B cell (primary cell): ENCODE results near the gene C1orf115. TPM values are rescaled to one million over a fixed set of nuclear protein-coding genes. Genes with fewer than 3 reads are reported as not detected.

Experiments used
- ATAC-seq: fragments of 200-7000 bp; cut with Tn5 transposase; one replicate; pipeline ENCODE4 v1.10.0; 2021; ENCODE audit warnings: low read depth, mild to moderate bottlenecking, moderate number of reproducible peaks, moderate library complexity
- CTCF ChIA-PET: fragments of 350-600 bp; sonication (Branson Sonifier 250); formaldehyde crosslinking; loops from one replicate; lab custom pipeline; 2021; ENCODE audit warnings: antibody characterized with exemption, inconsistent platforms; lab: Charles Lee
- POLR2A ChIA-PET: fragments of 350-600 bp; sonication (Branson Sonifier 250); formaldehyde crosslinking; loops from one replicate; lab custom pipeline; 2021; ENCODE audit warnings: antibody characterized with exemption; lab: Charles Lee
- DNase-seq: peaks from one replicate; pipeline ENCODE4 v3.0.0; 2013
- H2AFZ ChIP-seq: 2 replicates; pipeline ENCODE4 v1.6.1; 2012; ENCODE audit warnings: mild to moderate bottlenecking, low read depth, low read length; ENCODE audit not compliant: insufficient read depth, poor library complexity, severe bottlenecking
- H3K27ac ChIP-seq, 2 donors: 1 replicate in 1 of 2; 2 replicates in 1 of 2; pipeline ENCODE4 v1.5.1; 2012 to 2013; ENCODE audit warnings: low read length in 2 of 2, mild to moderate bottlenecking in 2 of 2, moderate library complexity in 1 of 2
- H3K27me3 ChIP-seq, 4 experiments: fragments of 200-600 bp in 1 of 4; sonication (generic) in 1 of 4; replicated peaks in 1 of 4; 1 replicate in 2 of 4; 2 replicates in 2 of 4; pipeline versions ENCODE4 v1.6.1 to v1.7.0; 2013 to 2016; ENCODE audit warnings: low read length in 3 of 4, mild to moderate bottlenecking in 2 of 4, mixed read lengths in 1 of 4, moderate library complexity in 1 of 4; ENCODE audit not compliant: insufficient read depth in 4 of 4, control insufficient read depth in 3 of 4; ENCODE audit errors: control extremely low read depth in 1 of 4
- H3K36me3 ChIP-seq, 2 experiments: replicated peaks in 1 of 2; 1 replicate in 1 of 2; 2 replicates in 1 of 2; pipeline versions ENCODE4 v1.6.1 to v1.7.1; 2013; ENCODE audit warnings: low read length in 1 of 2; ENCODE audit not compliant: insufficient read depth in 2 of 2, control insufficient read depth in 1 of 2; ENCODE audit errors: control extremely low read depth in 1 of 2, extremely low read depth in 1 of 2
- H3K4me1 ChIP-seq, 2 donors: fragments of 200-600 bp in 1 of 2; sonication (generic) in 1 of 2; 1 replicate in 1 of 2; 2 replicates in 1 of 2; pipeline versions ENCODE4 v1.5.1 to v1.6.1; 2013 to 2017; ENCODE audit warnings: low read length in 2 of 2; ENCODE audit not compliant: control insufficient read depth in 2 of 2, insufficient read depth in 2 of 2
- H3K4me2 ChIP-seq: replicated peaks from 2 replicates; pipeline ENCODE3; 2012; ENCODE audit warnings: mild to moderate bottlenecking, low read depth, low read length; ENCODE audit not compliant: poor library complexity, severe bottlenecking
- H3K4me3 ChIP-seq, 5 experiments: fragments of 200-600 bp in 1 of 5; sonication (generic) in 1 of 5; 1 replicate in 3 of 5; 2 replicates in 2 of 5; pipeline versions ENCODE4 v1.5.1 to v1.7.0; 2011 to 2016; ENCODE audit warnings: low read length in 4 of 5, mild to moderate bottlenecking in 4 of 5, low read depth in 2 of 5, control low read depth in 1 of 5, moderate library complexity in 1 of 5; ENCODE audit not compliant: insufficient read depth in 1 of 5; ENCODE audit errors: control extremely low read depth in 1 of 5, extremely low read depth in 1 of 5
- H3K79me2 ChIP-seq: fragments of 200-600 bp; sonication (generic); one replicate; pipeline ENCODE4 v1.6.0; 2016; ENCODE audit warnings: low read length; ENCODE audit not compliant: control insufficient read depth, insufficient read depth
- H3K9ac ChIP-seq: fragments of 200-600 bp; sonication (generic); 2 replicates; pipeline ENCODE4 v1.6.1; 2017; ENCODE audit warnings: mild to moderate bottlenecking, low read length, moderate library complexity
- H3K9me3 ChIP-seq, 3 donors: one replicate each; pipeline versions ENCODE4 v1.6.1 to v1.7.1; 2013; ENCODE audit warnings: low read length in 2 of 3; ENCODE audit not compliant: control insufficient read depth in 2 of 3, insufficient read depth in 1 of 3; ENCODE audit errors: control extremely low read depth in 1 of 3
- H4K20me1 ChIP-seq: 2 replicates; pipeline ENCODE4 v1.6.0; 2012; ENCODE audit warnings: mild to moderate bottlenecking, low read length; ENCODE audit not compliant: insufficient read depth, control insufficient read depth, poor library complexity, severe bottlenecking
- H3K27ac Mint-ChIP-seq: one replicate; pipeline ENCODE4 v1.8.0; 2021; ENCODE audit warnings: mixed read lengths
- H3K27me3 Mint-ChIP-seq: one replicate; pipeline ENCODE4 v1.8.0; 2021; ENCODE audit warnings: mixed read lengths
- H3K4me1 Mint-ChIP-seq: one replicate; pipeline ENCODE4 v1.8.0; 2021; ENCODE audit warnings: mixed read lengths
- H3K4me3 Mint-ChIP-seq: one replicate; pipeline ENCODE4 v1.8.0; 2021; ENCODE audit warnings: mixed read lengths
- H3K9me3 Mint-ChIP-seq: one replicate; pipeline ENCODE4 v1.8.0; 2022; ENCODE audit warnings: mixed read lengths; ENCODE audit not compliant: insufficient read depth
- CTCF ChIP-seq: fragments of 200-600 bp; IDR thresholded peaks from one replicate; pipeline ENCODE4 v1.8.0; 2022; ENCODE audit warnings: antibody characterized with exemption, mild to moderate bottlenecking
- EZH2 ChIP-seq: IDR thresholded peaks from 2 replicates; pipeline ENCODE4 v1.6.1; 2012; ENCODE audit warnings: borderline replicate concordance, low read depth, mild to moderate bottlenecking, moderate library complexity, low read length; ENCODE audit not compliant: insufficient read depth, poor library complexity, severe bottlenecking
- whole genome bisulfite sequencing: methylation state at CpG from one replicate; pipeline ENCODE4 v1.1.5; 2013; ENCODE audit warnings: missing lambda C conversion rate; ENCODE audit not compliant: insufficient coverage; 5-methylcytosine and 5-hydroxymethylcytosine counted together
- intact Hi-C: fragments of 100-400 bp; cut with micrococcal nuclease; formaldehyde crosslinking; loops from one replicate; pipeline ENCODE4 v1.10.0; 2022
- polyA plus RNA-seq: library from polyadenylated mRNA; depleted of rRNA; stranded (reverse); fragments of >200 nt; gene quantifications from 2 replicates; pipeline ENCODE4 v1.2.3, GENCODE V29; 2012
- total RNA-seq, 2 donors: library from RNA; stranded (reverse); fragments of 120-200 nt in 1 of 2; gene quantifications; 1 replicate in 1 of 2; 2 replicates in 1 of 2; pipeline versions ENCODE4 v1.2.3 to v1.2.4, GENCODE V29; 2013 to 2022

Gene C1orf115
- total and polyA plus RNA-seq, 2 donors (not counting 1 experiment from before 2014, with no cell fraction given), result 6.4 to 19.5 TPM

- intact Hi-C loops, result no loop called here
- Histone ChIP-seq H3K27ac (no peak overlapping the region), H3K36me3 (no peaks in the 10 kb centered on the region), H4K20me1 (no peaks in the 10 kb centered on the region), H3K4me1 (peaks cover 32 to 38% of the 10 kb centered on the region in 2 donors), H3K9me3 (peaks cover 0 to 9% (median 0%) of the 10 kb centered on the region in 3 donors), H2AFZ (no peak overlapping the region), H3K4me3 (no peak overlapping the region), H3K27me3 (no peaks in the 10 kb centered on the region), H3K4me2 (no peak overlapping the region), H3K9ac (no peak overlapping the region), H3K79me2 (no peaks in the 10 kb centered on the region)
- DNase-seq, result no peak
- H3K4me1 Mint-ChIP-seq, result peaks cover 44% of the 10 kb centered on the region
- no peak for ATAC-seq
- CTCF ChIA-PET, result no interaction called here
- H3K9me3 Mint-ChIP-seq, result no peaks in the 10 kb centered on the region
- H3K27me3 Mint-ChIP-seq, result no peaks in the 10 kb centered on the region
- H3K27ac Mint-ChIP-seq, result no peak overlapping the region
- 96% methylated on average over 10 of the region's 10 CpGs for WGBS
- H3K4me3 Mint-ChIP-seq, result no peak overlapping the region
- POLR2A ChIA-PET, result no interaction called here
- TF ChIP-seq EZH2, result no peak
- TF ChIP-seq CTCF, result no peak
Measured at GRCh38 chr1:220707160-220707559, 17.0 kb downstream of the C1orf115 start.

GRCh38 chr1:220708244-220708643, 18.1 kb downstream of the C1orf115 start:
- H3K79me2 ChIP-seq, result no peaks in the 10 kb centered on the region
- H3K9ac ChIP-seq, result no peak overlapping the region
- intact Hi-C loops, result no loop called here
- H3K4me3 ChIP-seq, result no peak overlapping the region
- no peaks in the 10 kb centered on the region for H3K9me3 Mint-ChIP-seq
- no peak overlapping the region for H3K27ac Mint-ChIP-seq
- H3K9me3 ChIP-seq, result peaks cover 0 to 9% (median 0%) of the 10 kb centered on the region in 3 donors
- H3K4me1 ChIP-seq, result peaks cover 32 to 38% of the 10 kb centered on the region in 2 donors
- no peak overlapping the region for H3K27ac ChIP-seq
- no peak overlapping the region for H2AFZ ChIP-seq
- no peaks in the 10 kb centered on the region for H4K20me1 ChIP-seq
- CTCF ChIA-PET, result interaction anchor here (0.7 to 1.1 kb wide), 2 partner anchors 9 to 15 kb away, joined by 3 to 5 read pairs; no protein-coding TSS in a partner anchor
- H3K4me3 Mint-ChIP-seq, result peak overlapping the region; percentile 26
- no peak for TF ChIP-seq EZH2
- TF ChIP-seq CTCF, result no peak
- 100% methylated on average over 1 of the region's 4 CpGs for whole genome bisulfite sequencing
- H3K27me3 ChIP-seq, result no peaks in the 10 kb centered on the region
- no peak for DNase-seq
- POLR2A ChIA-PET, result no interaction called here
- peaks cover 41% of the 10 kb centered on the region for H3K4me1 Mint-ChIP-seq
- no peaks in the 10 kb centered on the region for H3K27me3 Mint-ChIP-seq
- H3K36me3 ChIP-seq, result no peaks in the 10 kb centered on the region
- no peak for ATAC-seq
- peak overlapping the region; percentile 8 for H3K4me2 ChIP-seq
